Measurements from ENCODE around the gene DPEP3. TPM values are rescaled to one million over a fixed set of nuclear protein-coding genes. Genes with fewer than 3 reads are reported as not detected.
A peak's percentile ranks its signal among the peaks of the same experiment; 100 is the strongest.

Gene DPEP3
- total and polyA plus RNA-seq, 10 of the 15 experiments (the other 5 are each of a cell fraction or from before 2014, with no cell fraction given): not detected

GRCh38 chr16:67935402-67936123 lies 44.7 kb downstream of the DPEP3 start (continued):
- TF ChIP-seq E2F8 (IDR thresholded peaks at IDR 0.05; ENCODE audit: low read depth, partially characterized antibody): peak; percentile 32
- TF ChIP-seq TCF3 (IDR thresholded peaks at IDR 0.05; ENCODE audit: borderline replicate concordance, insufficient read depth, low read depth, low read length): 0 out of 2 replicates have a peak, but pooled peaks have one; percentile 8
- TF ChIP-seq PBX3 (IDR thresholded peaks at IDR 0.05; ENCODE audit: insufficient replicate concordance, low read depth, low read length): peak; percentile 93
- TF ChIP-seq BMI1 (IDR thresholded peaks at IDR 0.05; ENCODE audit: borderline replicate concordance): no peak
- 0 out of 2 replicates have a peak, but pooled peaks have one; percentile 10 for TF ChIP-seq NFYB (IDR thresholded peaks at IDR 0.05; ENCODE audit: insufficient read depth, low read depth, low read length)
- TF ChIP-seq NKRF (conservative IDR thresholded peaks at IDR 0.05): peak; percentile 57; the same call in 1 of the 2 replicates
- TF ChIP-seq MYB (IDR thresholded peaks at IDR 0.05; ENCODE audit: borderline replicate concordance, low read depth, low read length): no peak
- TF ChIP-seq SMAD5 (IDR thresholded peaks at IDR 0.05; ENCODE audit: low read depth): peak; percentile 87
- TF ChIP-seq IRF5 (IDR thresholded peaks at IDR 0.05; ENCODE audit: borderline replicate concordance): no peak
- peak; percentile 59 for TF ChIP-seq SP1 (IDR thresholded peaks at IDR 0.05; ENCODE audit: low read depth, low read length)
- peak; percentile 81 for TF ChIP-seq NR2F1 (conservative IDR thresholded peaks at IDR 0.05)
- peak; percentile 10 for TF ChIP-seq MEF2B (IDR thresholded peaks at IDR 0.05; ENCODE audit: partially characterized antibody, poor library complexity, severe bottlenecking)
- TF ChIP-seq BCL3 (IDR thresholded peaks at IDR 0.05; ENCODE audit: borderline replicate concordance, insufficient read depth, low read depth, low read length, poor library complexity, severe bottlenecking): peak; percentile 85
- TF ChIP-seq EZH2 (IDR thresholded peaks at IDR 0.05; ENCODE audit: borderline replicate concordance, control insufficient read depth, low read depth, low read length): no peak
- peak; percentile 91 for TF ChIP-seq POLR2A (IDR thresholded peaks at IDR 0.05; ENCODE audit: low read depth, low read length)
- TF ChIP-seq CREB1 (IDR thresholded peaks at IDR 0.05; ENCODE audit: low read depth): peak; percentile 67
- no peak for TF ChIP-seq ZNF274 (IDR thresholded peaks at IDR 0.05; ENCODE audit: insufficient read depth, insufficient read length)
- TF ChIP-seq ESRRA (IDR thresholded peaks at IDR 0.05; ENCODE audit: low read length): no peak
- peak; percentile 37; the same call in 1 of the 2 replicates for TF ChIP-seq HCFC1 (IDR thresholded peaks at IDR 0.05; ENCODE audit: low read length)
- no peak for TF ChIP-seq SMC3 (IDR thresholded peaks at IDR 0.05; ENCODE audit: borderline replicate concordance, low read length)
- peak; percentile 57 for TF ChIP-seq DPF2 (IDR thresholded peaks at IDR 0.05)

All from GM12878 (cell line).